ENCODE results near the gene ARID1B. TPM values are rescaled to one million over a fixed set of nuclear protein-coding genes. Genes with fewer than 3 reads are reported as not detected.

The ARID1B gene
- total RNA-seq, 2 donors from 2014 or later: 43.9 to 44.6 TPM

DNA sequence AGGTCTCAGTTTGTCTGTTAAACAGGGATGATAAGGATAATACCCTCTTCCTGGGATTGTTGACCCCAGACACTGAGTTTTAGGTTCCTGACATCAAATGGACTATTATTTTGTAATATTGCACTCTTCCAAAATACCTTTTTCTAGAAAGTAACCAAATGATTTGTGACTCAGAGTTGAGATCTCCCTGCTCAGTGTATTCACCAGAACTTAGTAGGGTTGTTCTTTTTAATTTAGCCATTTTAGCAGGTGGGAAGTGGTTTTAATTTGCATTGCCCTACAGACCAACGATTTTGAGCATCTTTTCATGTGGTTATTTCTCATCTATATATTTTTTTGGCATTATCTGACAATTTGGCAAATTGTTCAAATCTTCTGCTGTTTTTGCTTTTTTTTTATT, 471.1 kb downstream of the ARID1B start:
- no peak for DNase-seq (ENCODE audit: low spot score)
- H3K27me3 ChIP-seq: no peaks in the 10 kb centered on the region
- H3K4me1 ChIP-seq: peaks cover 0 to 29% of the 10 kb centered on the region in 2 donors

DNA sequence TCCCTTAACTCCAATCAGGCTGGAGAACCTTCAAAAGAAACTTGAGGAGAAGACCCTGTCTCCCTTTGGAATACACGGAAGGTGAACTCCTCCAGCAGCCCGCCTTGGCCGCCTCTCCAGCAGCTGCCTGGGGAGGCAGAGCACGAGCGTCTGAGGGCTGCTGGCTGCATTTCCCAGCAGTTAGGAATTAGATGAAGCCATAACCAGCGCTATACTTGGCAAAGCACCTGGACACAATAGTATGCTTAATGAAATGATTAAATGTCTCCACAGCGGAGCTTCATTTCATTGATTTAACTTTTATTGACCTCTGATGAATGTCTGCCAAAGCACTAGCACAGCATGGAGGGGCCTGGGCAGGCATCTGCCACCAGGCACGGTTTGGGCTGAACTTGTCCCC, 472.6 kb downstream of the ARID1B start:
- Histone ChIP-seq H3K36me3 (no peaks in the 10 kb centered on the region), H3K9me3 (no peaks in the 10 kb centered on the region), H3K4me3 (no peak overlapping the region), H3K27ac (no peak overlapping the region), H3K27me3 (no peaks in the 10 kb centered on the region), H3K4me1 (peaks cover 0 to 21% of the 10 kb centered on the region in 2 donors)
- DNase-seq (ENCODE audit: low spot score): no peak
- TF ChIP-seq, protein P1, sequence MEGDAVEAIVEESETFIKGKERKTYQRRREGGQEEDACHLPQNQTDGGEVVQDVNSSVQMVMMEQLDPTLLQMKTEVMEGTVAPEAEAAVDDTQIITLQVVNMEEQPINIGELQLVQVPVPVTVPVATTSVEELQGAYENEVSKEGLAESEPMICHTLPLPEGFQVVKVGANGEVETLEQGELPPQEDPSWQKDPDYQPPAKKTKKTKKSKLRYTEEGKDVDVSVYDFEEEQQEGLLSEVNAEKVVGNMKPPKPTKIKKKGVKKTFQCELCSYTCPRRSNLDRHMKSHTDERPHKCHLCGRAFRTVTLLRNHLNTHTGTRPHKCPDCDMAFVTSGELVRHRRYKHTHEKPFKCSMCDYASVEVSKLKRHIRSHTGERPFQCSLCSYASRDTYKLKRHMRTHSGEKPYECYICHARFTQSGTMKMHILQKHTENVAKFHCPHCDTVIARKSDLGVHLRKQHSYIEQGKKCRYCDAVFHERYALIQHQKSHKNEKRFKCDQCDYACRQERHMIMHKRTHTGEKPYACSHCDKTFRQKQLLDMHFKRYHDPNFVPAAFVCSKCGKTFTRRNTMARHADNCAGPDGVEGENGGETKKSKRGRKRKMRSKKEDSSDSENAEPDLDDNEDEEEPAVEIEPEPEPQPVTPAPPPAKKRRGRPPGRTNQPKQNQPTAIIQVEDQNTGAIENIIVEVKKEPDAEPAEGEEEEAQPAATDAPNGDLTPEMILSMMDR (IDR thresholded peaks at IDR 0.05): no peak

More for the DNA sequence above, 471.1 kb downstream of the ARID1B start:
- Histone ChIP-seq H3K4me3 (no peak overlapping the region), H3K36me3 (no peaks in the 10 kb centered on the region), H3K9me3 (no peaks in the 10 kb centered on the region), H3K27ac (no peak overlapping the region)
- TF ChIP-seq, protein P1 (IDR thresholded peaks at IDR 0.05): no peak

DNA sequence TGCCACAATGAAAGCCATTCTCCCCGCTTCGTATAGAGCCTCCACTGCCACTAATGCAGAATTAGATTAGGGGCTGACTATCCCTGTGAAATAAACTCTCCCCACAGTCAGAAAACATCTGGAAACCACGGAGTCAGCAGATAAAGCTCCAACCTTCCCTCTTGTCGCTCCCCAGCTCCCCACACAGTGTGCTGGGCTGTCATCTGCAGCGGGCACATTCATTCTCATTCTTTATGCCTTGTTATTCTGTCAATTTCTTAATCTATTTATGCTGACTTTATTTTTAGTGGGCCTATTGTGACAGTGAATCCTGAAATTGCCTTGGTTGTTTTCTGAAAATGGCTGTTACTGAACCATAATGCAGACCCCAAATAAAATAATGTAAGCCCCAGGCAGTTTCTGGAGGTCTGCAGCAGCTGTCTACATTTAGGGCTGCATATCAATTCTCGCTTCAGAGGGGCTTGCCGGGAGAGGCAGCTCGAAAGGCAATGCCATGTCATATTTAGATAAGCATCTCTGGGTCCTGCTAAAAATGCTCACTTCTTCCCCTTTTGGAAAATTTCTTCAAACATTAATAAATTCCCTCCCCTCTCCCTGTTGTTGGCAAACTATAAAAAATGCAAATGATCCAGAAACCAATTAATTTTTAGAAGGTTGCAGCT, 474.5 kb downstream of the ARID1B start:
- no peaks in the 10 kb centered on the region for H3K36me3 ChIP-seq
- H3K4me3 ChIP-seq: no peak overlapping the region
- H3K27me3 ChIP-seq: no peaks in the 10 kb centered on the region
- no peak overlapping the region for H3K27ac ChIP-seq
- TF ChIP-seq, protein P1 (IDR thresholded peaks at IDR 0.05): no peak
- H3K9me3 ChIP-seq: no peaks in the 10 kb centered on the region
- H3K4me1 ChIP-seq: peaks cover 0 to 6% of the 10 kb centered on the region in 2 donors
- DNase-seq (ENCODE audit: low spot score): no peak

DNA sequence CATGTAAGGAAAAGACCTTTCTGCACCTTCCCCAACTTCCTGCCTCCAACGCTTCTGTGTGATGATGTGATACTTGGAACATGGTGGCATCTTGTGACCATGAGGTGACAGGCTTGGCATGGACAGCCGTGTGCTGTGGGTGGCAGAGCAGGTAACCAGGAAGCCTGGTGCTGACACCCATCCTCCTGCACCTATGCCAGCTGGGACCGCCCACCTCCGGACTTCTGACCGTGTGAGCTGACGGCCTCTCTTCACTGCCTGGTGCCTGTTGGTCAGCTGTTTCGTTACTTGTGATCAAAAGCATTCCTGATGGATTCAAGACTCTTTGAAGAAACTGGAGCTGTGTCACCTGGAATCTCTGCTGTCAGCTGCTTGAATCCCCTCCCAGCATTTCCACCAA, 475.8 kb downstream of the ARID1B start:
- H3K27ac ChIP-seq: no peak overlapping the region
- no peaks in the 10 kb centered on the region for H3K36me3 ChIP-seq
- DNase-seq (ENCODE audit: low spot score): no peak
- no peaks in the 10 kb centered on the region for H3K27me3 ChIP-seq
- no peaks in the 10 kb centered on the region for H3K9me3 ChIP-seq
- H3K4me3 ChIP-seq: no peak overlapping the region
- H3K4me1 ChIP-seq: peaks cover 0 to 6% of the 10 kb centered on the region in 2 donors
- TF ChIP-seq, protein P1 (IDR thresholded peaks at IDR 0.05): no peak

DNA sequence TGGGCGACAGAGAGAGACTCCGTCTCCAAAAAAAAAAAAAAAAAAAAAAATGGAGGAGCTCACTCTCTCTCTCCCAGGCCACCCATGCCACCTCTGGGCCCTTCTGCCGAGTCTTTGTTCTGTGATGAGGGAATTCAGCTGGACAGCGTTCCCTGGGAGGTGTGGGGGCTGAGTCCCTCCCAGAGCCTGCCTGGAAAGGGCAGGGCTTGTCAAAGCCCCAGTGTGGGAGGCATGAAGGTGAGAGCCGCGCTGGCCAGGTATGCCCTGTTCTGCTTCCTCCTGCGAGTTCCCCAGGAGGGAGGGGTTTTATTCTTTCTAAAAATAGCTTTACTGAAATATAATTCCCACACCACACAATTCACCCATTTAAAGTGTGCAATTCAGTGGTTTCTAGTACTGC, 476.5 kb downstream of the ARID1B start:
- Histone ChIP-seq H3K27ac (no peak overlapping the region), H3K4me1 (peaks cover 0 to 6% of the 10 kb centered on the region in 2 donors), H3K27me3 (no peaks in the 10 kb centered on the region), H3K4me3 (no peak overlapping the region), H3K9me3 (no peaks in the 10 kb centered on the region), H3K36me3 (no peaks in the 10 kb centered on the region)
- TF ChIP-seq, protein P1 (IDR thresholded peaks at IDR 0.05): no peak
- no peak for DNase-seq (ENCODE audit: low spot score)

DNA sequence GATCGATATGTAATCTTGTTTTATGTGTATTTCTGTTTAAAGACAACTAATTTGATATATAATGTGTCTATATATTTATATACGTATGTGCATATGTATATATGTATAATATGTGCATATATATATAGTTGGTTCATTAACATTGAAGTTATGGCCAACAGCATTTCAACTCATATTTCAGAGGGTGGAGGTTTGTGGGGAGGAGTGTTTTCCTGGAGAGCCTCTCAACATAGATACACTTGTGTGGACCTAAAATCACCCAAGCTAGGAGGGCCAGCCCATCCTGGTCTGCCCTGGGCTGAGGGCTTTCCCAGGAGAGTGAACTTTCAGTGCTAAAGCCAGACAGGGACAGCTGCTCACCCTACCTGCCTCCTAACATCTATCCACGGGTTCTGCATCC, 477.4 kb downstream of the ARID1B start:
- no peak for DNase-seq (ENCODE audit: low spot score)
- TF ChIP-seq, protein P1 (IDR thresholded peaks at IDR 0.05): no peak

More for the DNA sequence above, 477.4 kb downstream of the ARID1B start:
- Histone ChIP-seq H3K36me3 (no peaks in the 10 kb centered on the region), H3K27me3 (no peaks in the 10 kb centered on the region), H3K9me3 (no peaks in the 10 kb centered on the region), H3K4me1 (peaks cover 0 to 6% of the 10 kb centered on the region in 2 donors), H3K4me3 (no peak overlapping the region), H3K27ac (no peak overlapping the region)
